ENCODE data around the gene KRT4. TPM values are rescaled to one million over a fixed set of nuclear protein-coding genes. Genes with fewer than 3 reads are reported as not detected.

The KRT4 gene
- total RNA-seq, 2 donors from 2014 or later: not detected

DNA sequence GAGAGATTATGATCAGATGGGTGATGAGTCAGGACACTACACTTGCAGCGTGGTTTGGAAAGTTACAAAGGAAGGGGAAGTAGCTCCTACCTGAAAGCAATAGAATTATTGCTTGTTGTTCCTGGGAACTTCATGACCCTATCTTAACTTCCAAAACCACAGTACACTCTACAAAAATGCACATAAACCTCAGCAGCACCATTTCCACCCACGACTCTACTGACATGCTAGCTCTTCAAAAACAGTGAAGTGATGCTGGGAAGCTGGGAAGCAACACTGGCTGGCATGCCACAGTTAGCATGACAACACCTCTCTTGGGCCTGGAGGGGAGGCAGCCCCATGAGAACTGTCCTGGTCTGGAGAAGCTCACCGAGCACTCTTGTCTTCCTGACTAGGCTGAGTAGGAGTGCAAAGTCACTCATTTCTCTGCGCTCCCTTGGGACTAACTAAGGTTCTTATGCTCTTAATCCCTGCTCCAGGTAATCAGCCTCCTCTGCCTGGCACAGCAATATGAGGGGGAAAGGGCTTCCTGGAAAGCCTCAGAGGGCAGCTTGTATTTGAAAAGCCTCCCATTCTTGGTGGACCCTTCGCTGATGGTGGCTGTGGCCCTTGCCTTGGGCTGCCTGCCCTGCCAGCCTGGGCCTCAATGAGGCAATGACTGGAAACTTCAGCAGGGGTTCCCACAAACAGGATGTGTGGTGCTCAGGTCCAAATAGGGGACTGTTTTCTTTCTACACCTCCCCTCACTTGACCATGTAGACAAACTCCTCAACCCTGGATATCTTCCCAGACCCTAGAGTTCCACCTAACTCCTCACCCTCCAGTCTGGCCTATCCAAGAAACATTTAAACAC lies 19.2 kb downstream of the KRT4 start:
- no peak overlapping the region for H3K9ac ChIP-seq (ENCODE audit: low read depth in 2 of 2, low read length in 2 of 2)
- intact Hi-C loops (cut with DNase I): no loop called here
- no peak for DNase-seq

DNA sequence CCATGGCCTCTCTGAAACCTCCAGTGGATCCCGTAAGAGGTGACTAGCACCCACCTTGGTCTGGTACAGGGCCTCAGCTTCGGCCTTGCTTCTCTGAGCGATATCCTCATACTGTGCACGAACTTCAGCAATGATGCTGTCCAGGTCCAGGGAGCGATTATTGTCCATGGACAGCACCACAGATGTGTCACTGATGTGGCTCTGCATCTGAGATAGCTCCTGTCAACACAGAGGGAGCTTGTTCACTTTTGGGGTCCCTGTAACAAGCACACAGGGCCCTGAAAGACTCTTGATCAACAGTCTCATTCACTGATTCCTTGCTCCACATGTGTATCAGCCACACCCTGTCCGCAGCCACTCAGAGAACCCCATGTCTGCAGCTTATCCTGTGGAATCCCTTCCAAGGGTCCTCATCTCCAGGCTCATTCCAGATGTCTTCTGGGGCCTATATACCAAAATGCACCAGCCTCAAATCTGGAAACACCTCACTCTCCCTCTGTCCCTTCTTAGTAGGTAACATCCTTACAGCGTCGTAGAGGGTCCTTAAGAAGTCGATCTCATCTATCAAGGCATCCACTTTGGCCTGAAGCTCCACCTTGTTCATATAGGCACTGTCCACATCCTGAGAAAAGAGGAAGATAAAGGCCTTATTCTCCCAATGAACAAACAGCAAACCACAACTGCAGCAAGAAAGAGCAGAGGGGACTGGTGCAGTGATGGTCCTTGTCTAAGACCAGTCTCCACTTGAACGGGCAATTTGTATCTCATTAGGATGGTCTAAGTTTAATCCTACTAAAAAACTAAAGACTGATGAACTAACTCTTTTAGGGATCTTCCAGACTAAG lies 21.5 kb downstream of the KRT4 start:
- Histone ChIP-seq H3K9ac (ENCODE audit: low read depth in 2 of 2, low read length in 2 of 2) (no peak overlapping the region), H3K36me3 (no peaks in the 10 kb centered on the region), H3K27ac (no peak overlapping the region), H3K4me3 (no peak overlapping the region), H3K27me3 (no peaks in the 10 kb centered on the region), H3K4me1 (no peaks in the 10 kb centered on the region), H3K9me3 (no peaks in the 10 kb centered on the region)
- no peak for DNase-seq
- TF ChIP-seq, protein P1, sequence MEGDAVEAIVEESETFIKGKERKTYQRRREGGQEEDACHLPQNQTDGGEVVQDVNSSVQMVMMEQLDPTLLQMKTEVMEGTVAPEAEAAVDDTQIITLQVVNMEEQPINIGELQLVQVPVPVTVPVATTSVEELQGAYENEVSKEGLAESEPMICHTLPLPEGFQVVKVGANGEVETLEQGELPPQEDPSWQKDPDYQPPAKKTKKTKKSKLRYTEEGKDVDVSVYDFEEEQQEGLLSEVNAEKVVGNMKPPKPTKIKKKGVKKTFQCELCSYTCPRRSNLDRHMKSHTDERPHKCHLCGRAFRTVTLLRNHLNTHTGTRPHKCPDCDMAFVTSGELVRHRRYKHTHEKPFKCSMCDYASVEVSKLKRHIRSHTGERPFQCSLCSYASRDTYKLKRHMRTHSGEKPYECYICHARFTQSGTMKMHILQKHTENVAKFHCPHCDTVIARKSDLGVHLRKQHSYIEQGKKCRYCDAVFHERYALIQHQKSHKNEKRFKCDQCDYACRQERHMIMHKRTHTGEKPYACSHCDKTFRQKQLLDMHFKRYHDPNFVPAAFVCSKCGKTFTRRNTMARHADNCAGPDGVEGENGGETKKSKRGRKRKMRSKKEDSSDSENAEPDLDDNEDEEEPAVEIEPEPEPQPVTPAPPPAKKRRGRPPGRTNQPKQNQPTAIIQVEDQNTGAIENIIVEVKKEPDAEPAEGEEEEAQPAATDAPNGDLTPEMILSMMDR (IDR thresholded peaks at IDR 0.05): no peak
- intact Hi-C loops (cut with DNase I): no loop called here

More for the DNA sequence above, 19.2 kb downstream of the KRT4 start:
- Histone ChIP-seq H3K27ac (no peak overlapping the region), H3K9me3 (no peaks in the 10 kb centered on the region), H3K4me1 (no peaks in the 10 kb centered on the region), H3K27me3 (no peaks in the 10 kb centered on the region), H3K4me3 (no peak overlapping the region), H3K36me3 (no peaks in the 10 kb centered on the region)
- TF ChIP-seq, protein P1 (IDR thresholded peaks at IDR 0.05): no peak

DNA sequence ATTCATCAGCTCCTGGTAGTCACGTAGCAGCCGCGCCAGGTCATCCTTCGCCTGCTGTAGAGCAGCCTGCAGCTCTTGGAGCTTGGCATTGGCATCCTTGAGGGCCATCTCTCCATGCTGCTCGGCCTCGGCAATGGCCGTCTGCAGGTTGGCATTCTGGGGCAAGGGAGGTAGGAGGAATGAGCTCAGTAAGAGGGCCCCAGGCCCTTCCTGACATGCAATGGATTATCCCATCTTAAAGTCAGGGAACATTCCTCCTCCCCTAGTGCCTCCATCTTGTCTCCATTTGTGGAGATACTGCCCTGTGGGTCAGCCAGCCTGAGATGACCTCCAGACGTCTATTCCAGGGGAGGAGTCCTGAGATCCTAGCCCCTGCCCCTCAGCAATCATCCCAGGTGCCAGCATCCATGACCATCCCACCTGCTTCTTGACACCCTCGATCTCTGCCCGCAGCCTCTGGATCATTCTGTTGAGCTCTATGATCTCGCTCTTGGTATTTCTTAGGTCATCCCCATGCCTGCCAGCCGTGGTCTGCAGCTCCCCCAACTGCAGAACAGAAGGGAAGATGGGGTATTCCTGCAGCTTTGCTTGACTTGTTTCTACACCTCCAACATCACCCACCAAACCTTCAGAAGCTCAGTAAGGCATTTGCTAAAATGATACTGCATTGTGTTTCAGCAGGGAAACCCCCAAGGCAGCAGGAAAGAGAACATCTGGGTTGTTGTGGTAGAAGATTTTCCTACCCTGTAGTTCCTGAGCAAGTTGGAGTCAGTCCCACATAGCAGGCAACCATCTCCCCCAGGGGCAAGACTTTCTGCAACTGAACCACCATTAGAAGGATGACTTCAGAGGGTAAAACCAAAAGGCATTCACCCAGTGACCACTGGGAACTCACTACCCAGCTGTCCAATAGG lies 22.4 kb downstream of the KRT4 start:
- Histone ChIP-seq H3K4me1 (no peaks in the 10 kb centered on the region), H3K9me3 (no peaks in the 10 kb centered on the region), H3K27me3 (no peaks in the 10 kb centered on the region), H3K4me3 (no peak overlapping the region), H3K9ac (ENCODE audit: low read depth in 2 of 2, low read length in 2 of 2) (no peak overlapping the region), H3K27ac (no peak overlapping the region), H3K36me3 (no peaks in the 10 kb centered on the region)
- no peak for DNase-seq
- intact Hi-C loops (cut with DNase I): no loop called here
- TF ChIP-seq, protein P1 (IDR thresholded peaks at IDR 0.05): no peak

DNA sequence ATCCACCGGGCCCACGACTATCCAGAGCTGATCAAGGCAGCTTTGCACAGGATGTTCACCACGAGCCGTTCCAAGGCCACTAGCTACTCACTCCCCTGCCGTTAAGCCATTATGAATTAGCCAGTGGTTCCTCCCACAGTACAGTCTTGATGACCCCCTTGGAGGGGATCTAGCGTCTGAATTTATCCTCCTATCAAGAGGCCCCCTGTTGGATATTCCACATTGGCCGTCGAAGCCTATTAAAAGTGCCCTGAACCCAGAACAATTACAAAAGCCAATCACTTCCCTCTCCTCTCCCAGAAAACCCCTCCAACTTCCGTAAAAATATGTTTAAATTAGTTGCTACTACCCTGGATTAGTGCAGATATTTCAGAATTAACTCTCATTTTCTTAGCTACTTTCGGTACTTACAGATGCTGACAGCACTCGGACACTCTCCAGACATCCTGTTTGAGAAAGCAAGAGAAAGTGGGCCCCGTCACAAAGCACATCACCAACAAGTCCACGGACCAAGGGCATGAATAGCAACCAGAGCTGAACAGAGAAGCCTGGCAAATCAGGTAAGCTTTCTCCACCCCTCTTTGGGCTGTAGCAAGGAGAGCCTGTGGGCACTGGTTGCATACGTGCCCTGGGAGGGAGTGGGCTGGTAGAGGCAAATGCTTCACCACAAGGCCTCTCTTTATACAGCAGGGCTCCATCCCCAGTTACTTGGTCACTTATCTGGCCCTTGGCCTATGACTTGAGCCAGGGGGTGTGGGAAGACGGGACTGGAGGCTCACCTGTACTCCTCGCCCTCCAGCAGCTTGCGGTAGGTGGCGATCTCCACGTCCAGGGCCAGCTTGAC lies 23.3 kb downstream of the KRT4 start:
- H3K27me3 ChIP-seq: no peaks in the 10 kb centered on the region

More for the DNA sequence above, 23.3 kb downstream of the KRT4 start:
- H3K9me3 ChIP-seq: no peaks in the 10 kb centered on the region
- H3K4me3 ChIP-seq: no peak overlapping the region
- intact Hi-C loops (cut with DNase I): no loop called here
- DNase-seq: no peak
- no peak overlapping the region for H3K9ac ChIP-seq (ENCODE audit: low read depth in 2 of 2, low read length in 2 of 2)
- H3K4me1 ChIP-seq: no peaks in the 10 kb centered on the region
- TF ChIP-seq, protein P1 (IDR thresholded peaks at IDR 0.05): no peak
- no peak overlapping the region for H3K27ac ChIP-seq
- H3K36me3 ChIP-seq: no peaks in the 10 kb centered on the region

Measured in colonic mucosa (tissue), 4 donors.